ENCODE data around the gene PEX10.
"Not testable (repeated sequence)": the region's sequence is repeated elsewhere in the genome, so short reads cannot be mapped to it uniquely, and the experiment has no call there.

The PEX10 gene

DNA sequence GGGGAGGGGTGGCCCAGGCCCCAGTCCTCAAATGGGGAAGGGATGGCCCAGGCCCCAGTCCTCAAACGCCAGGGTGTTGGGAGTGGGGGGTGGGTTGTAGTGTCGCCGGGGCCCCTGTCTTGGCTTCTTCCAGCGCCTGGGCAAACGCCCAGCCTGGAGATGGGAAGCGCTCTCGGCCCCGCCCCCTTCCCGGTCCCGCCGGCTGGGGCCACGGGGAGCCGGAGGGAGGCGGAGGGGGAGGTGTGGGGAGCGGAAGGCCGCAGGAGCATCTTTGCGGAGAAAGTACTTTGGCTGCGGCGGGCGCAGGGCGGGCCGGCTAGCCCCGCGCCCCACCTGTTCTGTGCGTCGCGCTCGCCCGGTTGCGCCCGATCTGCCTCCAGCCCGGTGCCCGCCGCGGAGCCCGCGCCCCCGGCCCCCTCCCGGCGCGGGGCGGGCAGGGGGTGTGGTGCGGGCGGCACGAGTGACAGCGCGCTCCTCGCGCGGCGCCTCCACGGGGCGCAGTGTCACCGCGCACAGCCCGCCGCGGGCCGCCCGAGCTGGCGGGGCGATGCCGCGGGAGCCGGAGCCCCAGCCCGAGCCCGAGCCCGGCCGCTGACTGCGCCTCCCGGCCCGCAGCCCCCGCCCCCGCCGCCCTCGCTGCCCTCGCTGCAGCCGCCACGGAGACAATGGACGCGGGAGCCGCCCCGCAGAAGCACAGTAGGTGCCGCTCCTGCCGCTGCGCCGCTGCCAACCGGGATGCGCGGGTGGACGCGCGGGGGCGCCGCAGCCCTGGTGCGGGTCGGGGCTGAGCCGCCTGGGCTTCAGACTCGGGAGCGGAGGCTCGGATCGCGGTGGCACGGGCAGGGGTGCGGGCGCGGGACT lies 31.1 kb upstream of the PEX10 start:
- no peak overlapping the region for H3K4me3 ChIP-seq (ENCODE audit: low read depth, low read length)

DNA sequence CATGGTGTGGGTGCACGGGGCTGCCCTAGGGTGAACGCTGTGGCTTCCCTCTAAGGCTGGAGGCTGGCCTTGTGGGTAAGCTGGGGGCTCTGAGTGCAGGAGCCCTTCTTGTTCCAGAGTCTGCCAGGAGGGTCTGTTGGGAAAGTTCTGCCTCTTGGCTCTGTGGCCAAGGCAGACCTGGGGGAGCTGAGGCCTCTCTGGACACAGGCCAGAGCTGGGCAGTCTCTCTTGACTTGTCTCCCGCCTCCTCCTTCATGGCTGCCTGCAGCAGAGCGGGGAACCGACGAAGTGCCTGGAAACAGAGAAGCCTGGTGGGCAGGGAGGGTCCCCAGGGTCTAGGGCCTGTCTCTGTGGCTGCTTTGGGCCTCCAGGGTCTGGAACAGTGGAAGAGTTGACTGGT lies 30.3 kb upstream of the PEX10 start:
- H3K4me3 ChIP-seq (ENCODE audit: low read depth, low read length) = no peak overlapping the region

DNA sequence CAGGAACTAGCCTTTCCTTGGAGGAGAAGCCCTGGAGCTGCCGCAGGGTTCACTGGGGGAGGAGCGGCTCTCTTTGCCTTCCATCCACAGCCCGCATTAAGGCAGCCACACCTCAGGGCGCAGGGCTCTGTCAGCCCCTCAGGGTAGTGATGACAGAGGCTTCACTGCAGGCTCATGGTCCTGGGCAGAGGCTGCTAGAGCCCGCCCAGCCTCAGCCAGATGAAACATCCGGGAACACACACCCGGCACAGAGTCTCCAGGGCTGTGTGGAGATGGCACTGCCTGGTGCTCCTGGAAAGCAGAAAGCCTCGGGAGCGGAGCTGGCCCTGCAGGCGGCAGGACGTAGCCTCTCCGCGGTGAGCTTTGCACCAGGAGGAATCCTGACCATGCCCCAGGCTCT lies 29.4 kb upstream of the PEX10 start:
- no peak overlapping the region for H3K4me3 ChIP-seq (ENCODE audit: low read depth, low read length)

DNA sequence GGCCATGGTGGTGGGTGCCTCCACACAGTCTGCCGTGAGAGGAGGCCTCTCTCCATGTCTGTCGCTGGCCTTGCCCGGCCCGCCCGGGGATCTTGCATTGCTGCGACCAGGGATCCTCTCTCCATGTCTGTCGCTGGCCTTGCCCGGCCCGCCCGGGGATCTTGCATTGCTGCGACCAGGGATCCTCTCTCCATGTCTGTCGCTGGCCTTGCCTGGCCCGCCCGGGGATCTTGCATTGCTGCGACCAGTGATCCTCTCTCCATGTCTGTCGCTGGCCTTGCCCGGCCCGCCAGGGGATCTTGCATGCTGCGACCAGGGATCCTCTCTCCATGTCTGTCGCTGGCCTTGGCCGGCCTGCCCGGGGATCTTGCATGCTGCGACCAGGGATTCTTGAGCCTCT lies 28.0 kb upstream of the PEX10 start:
- H3K4me3 ChIP-seq (ENCODE audit: low read depth, low read length) = not testable (repeated sequence)

DNA sequence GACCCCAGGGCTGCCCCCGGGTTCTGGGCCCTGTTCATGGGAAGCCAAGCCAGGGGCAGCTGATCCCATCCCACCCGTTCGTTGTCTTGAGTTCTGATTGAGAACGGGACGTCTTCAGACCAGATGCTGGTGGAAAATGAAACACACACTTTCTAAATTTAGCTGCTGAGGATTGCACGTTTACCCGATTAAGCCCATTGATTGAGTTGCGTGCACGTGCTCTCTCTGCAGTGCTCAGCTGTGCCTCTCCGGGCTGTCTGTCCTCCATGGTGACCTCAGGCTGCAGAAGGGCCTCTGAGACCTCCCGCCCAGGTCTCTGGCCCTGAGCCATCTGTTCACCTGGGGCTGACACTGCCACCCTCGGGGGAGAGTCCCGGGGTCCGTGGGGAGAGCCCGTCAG lies 27.0 kb upstream of the PEX10 start:
- H3K4me3 ChIP-seq (ENCODE audit: low read depth, low read length) = no peak overlapping the region

DNA sequence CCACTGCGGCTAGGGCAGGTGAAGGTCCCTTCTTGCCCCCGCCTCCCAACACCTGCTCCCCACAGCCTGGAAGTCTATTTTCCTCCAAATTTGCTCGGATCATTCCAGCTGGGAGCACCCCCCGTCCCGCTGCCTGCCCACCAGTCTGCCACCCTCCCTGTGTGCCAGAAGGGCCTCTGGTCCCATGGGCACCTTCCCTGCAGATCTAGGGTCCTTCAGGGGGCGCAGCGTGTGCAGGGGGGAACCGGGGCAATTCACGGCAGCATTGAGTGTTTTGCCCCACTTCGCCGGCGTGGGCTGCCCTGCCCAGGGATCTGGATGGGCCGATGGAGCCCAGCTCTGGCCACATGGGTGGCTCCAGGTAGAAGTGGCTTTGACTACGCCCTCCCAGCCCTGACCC lies 26.3 kb upstream of the PEX10 start:
- H3K4me3 ChIP-seq (ENCODE audit: low read depth, low read length) = no peak overlapping the region

DNA sequence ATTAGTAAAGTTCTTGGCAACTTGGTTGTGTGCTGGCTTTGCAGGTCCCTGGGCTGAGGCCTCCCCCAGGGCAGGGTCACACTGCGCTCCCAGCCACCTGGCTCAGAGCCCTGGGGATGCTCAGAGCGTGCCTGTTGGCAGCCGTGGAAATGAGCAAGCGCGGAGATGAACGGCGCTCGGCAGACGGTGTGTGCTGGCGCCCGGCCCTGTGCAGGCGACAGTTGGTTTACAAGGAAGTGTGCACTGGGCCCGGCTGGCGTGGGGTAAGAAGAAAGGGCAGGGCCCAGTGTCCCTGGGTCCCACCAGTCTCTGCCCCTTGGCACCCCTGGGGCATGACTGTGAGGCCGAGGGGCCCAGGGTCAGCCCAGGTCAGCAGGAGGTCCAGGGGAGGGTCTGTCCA lies 25.7 kb upstream of the PEX10 start:
- H3K4me3 ChIP-seq (ENCODE audit: low read depth, low read length) = no peak overlapping the region

DNA sequence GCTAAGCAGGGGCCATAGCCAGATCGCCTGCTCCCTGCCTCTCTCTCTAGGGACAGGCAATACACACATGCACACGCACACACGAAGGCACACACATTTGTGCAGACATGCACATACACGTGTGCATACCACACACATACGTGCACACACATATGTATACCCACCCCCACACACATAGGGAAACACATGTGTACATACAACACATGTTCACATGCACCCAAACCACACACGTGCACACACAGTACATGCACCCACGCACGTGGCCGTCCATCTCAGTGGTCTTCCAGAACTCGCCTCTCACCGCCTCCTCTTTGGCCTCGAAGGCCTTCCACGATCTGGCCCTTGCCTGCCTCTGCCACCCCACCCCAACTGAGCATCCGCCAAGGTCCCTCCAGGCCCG lies 25.3 kb upstream of the PEX10 start:
- no peak overlapping the region for H3K4me3 ChIP-seq (ENCODE audit: low read depth, low read length)

DNA sequence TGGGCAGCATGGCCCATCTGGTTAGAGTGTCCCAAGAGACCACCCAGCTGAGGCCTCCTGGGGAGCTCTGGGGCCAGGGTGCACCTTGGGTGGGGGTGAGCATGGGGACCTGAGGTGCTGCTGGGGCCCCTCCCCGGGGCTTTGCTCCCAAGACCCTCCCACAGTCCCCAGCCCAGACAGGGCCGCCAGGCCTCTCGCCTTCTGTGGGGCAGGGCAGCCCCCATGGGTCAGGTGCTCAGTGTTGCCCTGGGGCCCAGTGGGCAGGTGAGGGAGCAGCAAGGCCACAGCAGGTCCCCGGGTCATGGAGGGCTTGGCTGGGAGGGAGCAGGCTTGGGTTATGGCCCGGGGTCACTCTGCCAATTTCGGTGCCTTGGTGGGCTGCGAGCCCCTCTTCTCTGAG lies 24.5 kb upstream of the PEX10 start:
- H3K4me3 ChIP-seq (ENCODE audit: low read depth, low read length) = no peak overlapping the region

DNA sequence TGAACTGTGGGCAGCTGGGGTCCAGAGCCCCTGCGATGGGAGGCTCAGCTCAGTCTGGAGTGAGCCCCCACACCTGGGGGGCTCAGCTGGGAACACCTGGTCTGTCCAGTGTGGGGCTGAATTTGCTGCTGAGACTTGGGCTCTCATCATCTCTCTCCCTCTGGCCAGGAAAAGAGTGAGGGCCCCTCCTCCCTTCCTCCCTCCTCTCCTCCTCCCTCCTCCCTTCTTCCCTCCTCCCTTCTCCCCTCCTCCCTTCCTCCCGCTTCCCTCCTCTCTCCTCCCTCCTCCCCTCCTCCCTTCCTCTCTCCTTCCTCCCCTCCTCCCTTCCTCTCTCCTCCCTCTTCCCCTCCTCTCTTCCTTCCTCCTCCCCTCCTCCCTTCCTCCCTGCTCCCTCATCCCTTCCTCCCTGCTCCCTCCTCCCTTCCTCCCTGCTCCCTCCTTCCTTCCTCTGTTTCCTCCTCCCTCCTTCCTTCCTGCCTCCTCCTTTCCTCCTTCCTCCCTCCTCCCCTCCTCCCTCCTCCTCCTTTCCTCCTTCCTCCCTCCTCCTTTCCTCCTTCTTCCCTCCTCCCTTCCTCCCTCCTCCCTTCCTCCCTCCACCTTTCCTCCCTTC lies 23.5 kb upstream of the PEX10 start:
- H3K4me3 ChIP-seq (ENCODE audit: low read depth, low read length) = no peak overlapping the region

DNA sequence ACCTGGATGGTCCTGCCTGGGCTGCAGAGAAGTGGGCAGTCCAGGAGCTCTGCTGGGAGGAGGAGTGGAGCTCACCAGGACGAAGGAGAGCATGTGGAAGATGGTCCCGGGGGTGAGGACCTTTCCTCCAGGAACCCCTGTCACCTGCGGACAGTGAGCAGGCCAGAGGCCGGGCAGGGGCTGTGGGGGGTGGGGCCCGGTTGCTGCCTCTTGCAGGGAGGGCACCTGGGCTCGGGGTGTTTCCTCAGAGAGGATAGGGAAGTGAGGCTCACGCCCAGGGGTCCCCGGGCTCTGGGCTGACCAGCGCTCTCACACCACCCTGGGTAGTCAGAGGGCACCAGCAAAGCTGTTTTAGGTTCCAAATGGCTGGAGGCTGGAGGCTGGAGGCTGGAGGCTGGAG lies 22.7 kb upstream of the PEX10 start:
- H3K4me3 ChIP-seq (ENCODE audit: low read depth, low read length) = no peak overlapping the region

DNA sequence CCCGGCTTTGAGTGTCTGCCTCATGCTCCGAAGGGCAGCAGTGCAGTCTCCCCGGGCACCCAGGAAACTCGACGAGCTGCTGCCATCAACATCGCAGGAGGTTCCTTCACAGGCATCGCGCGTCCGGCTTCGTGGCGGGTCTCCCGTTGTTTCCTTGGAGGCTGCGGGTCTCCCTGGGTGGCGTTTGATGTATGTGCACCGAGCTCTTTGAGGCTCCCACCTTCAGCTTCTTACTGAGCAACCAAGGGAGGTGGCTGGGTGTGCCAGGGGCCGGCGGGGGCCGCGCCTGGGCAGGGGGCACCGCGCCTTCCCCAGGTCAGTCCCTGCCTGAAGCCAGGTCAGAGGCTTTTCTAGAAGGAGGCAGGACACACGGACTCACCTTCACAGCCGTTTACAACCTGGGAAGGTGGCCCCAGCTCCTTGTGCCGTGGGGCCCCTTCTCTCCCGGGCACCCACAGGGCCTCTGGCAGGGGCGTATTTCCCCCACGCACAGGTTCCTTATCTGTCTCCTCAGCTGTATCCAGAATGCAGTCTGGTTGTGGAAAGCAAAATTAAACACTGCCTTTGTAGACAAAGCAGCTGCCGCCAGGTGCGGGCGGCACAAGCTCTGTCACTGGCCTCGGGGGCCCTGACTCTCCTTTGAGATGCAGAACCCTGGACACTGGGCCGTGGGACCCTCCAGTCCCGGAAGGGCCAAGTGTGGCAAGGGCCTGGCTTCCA lies 21.7 kb upstream of the PEX10 start:
- H3K4me3 ChIP-seq (ENCODE audit: low read depth, low read length) = no peak overlapping the region

DNA sequence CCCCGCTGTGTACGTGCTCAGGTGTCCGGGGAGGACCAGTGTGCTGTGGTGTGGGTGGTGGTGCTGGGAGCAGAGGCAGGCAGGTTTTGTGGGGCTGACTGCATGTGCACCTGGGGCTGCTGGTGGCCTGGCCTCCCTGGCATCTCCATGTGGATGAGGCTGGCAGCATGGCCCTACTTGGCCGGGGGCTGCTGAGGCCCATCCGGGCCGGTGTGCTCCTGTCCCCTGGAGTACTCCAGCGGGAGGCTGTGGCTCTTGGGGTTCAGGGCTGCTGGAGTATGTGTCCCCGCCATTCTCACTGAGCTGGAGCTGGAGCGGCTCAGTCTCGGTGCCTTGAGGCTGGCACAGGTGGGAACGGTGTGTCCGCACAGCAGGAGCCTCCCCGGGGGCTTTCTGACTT lies 20.8 kb upstream of the PEX10 start:
- H3K4me3 ChIP-seq (ENCODE audit: low read depth, low read length) = no peak overlapping the region

DNA sequence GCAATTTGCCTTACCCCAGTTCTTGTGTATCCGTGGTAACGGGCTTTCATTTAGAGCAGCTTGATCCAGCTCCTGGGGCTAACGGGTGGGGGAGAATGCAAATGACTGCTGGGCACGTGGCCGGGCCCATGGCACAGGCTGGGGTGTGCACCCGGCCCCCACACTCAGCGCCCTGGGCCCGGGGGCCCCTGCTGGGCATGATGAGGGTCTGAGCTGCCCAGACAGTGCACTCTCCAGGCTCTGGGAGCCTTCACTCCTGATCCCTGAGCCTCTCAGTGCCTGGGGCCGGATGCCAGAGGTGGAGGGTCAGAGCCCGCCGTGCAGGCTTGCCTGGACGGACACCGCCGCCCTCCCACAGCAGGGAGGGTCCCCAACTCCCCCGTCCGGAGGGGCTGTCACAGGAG lies 20.1 kb upstream of the PEX10 start:
- H3K4me3 ChIP-seq (ENCODE audit: low read depth, low read length) = no peak overlapping the region

DNA sequence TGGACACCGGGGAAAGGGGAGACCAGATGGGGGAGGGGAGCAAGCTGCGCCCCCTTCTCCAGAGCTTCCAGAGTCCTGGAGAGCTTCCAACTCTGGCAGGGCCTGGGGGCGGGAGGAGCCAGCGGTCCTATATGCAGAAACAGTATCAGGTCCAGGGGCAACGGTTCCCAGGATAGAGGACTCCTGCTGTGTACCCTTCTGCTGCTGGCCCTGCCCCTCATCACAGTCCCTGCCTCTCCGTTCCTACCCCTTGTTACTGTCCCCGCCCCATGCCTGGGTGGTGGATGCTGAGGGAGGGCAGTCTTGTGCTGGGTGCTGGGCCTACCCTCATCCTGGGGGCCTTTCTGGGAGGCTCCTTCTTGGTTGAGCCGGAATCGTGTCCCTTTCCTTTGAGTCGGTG lies 19.2 kb upstream of the PEX10 start:
- no peak overlapping the region for H3K4me3 ChIP-seq (ENCODE audit: low read depth, low read length)

DNA sequence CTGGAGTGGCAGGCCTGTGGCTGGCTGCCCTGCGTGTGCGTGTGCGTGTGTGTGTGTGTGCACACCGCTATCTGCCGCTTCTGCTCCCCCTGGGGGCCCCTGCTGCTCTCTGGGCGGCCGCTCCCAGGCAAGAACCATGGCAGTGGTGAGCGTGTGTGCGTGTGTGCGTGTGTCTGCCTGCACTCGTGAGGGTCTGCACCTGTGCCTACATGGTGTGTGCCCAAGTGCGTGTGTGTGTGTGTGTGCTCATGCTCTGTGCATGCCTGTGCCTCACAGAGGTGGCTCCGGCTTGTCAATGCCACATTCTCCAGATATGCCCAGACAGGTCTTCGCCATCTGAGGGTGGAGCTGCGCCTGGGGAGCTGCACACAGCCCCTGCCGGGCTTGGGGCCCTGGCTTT lies 18.7 kb upstream of the PEX10 start:
- no peak overlapping the region for H3K4me3 ChIP-seq (ENCODE audit: low read depth, low read length)

DNA sequence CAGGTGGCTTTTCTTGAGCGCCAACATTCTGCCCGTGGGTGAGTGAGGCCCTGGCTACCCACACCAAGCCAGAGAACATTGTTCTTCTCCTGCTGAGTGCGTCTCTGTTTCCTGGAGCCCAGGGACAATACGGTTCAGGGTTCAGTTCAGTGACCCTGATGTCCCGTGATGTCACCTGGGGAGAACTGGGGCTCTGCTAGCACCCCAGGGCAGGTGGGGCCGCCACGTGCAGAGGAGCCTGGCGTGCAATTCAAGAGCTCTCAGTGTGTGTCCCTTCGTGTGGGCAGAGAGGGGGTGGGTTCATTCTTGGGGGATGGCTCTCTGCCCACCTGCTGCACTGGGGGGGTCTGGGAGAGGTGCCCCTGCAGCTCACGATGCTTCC lies 18.2 kb upstream of the PEX10 start:
- no peak overlapping the region for H3K4me3 ChIP-seq (ENCODE audit: low read depth, low read length)

DNA sequence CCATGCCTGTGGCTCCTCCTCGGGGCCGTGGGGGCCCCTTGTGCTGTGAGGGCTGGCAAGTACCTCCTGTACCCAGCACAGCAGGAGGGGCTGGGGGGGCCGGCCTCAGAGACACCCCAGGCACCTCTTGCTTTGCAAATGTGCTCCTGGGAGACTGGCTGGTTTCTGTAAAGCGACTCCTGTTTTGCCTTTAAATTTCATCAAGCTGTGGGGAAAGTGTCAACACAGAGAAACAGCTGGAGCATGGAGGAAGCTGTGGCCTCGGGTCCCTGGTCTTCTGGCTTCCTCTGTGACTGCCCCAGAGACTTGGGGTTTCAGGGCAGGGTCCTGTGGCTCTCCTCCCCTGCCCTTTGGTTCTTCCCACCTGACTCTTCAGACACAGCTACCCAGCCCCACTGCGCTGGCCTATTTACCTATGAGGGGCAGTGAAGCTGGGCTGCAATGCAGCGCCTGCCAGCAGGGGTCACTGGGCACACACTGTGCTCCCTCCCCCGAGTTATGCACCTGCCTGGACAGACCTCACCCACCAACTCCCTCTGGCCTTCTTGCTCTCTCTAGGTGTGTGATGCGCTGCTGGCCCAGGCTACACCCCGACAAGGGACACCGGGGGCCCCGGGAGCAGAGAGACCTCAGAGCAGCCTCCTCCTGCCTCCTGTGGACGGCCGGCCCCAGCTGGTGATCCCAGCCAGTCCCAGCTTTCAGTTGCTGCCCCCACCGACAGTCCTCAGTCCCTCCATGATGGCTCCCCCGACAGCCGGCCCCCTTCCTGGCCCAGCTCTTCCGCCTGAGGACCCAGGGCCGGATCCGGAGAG lies 17.6 kb upstream of the PEX10 start:
- H3K4me3 ChIP-seq (ENCODE audit: low read depth, low read length) = no peak overlapping the region

DNA sequence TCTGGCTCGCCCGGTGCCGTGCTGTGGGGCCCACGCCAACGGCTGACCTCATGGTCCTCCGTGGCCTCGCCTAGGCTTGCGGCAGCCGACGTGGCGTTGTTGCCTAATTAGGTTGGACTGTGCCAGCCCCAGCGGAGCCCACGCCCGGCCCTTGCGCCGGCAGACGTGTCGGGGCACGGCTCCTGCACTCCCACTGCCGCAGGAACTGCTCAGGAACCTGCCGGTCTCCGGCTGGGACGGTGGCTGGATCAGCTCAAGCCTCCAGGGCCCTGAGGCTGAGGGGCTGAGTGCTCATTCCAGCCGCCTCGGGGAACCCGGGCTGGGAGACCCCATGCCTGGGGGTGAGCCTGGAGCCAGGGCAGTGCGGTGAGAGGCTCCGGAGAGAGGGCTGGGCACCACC lies 16.1 kb upstream of the PEX10 start:
- H3K4me3 ChIP-seq (ENCODE audit: low read depth, low read length) = no peak overlapping the region

DNA sequence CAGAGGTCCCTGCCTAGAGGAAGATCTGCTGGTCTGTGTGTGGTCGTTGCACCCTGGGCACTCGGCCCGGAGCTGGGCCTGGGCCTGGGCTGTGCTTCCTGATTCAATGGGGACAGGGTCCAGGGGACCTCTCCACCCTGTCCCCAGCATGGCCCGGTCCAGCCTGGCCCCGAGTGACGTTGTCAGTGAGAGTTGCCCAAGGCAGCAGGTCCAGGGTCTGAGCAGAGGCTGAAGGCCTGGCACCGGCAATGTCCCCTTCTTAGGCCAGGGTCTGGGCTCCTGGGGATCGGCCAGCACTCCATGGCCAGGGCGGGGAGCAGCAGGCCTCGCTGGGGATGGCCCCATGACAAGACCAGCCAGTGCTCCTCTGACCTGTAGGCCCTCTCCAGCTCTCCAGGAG lies 15.6 kb upstream of the PEX10 start:
- no peak overlapping the region for H3K4me3 ChIP-seq (ENCODE audit: low read depth, low read length)

DNA sequence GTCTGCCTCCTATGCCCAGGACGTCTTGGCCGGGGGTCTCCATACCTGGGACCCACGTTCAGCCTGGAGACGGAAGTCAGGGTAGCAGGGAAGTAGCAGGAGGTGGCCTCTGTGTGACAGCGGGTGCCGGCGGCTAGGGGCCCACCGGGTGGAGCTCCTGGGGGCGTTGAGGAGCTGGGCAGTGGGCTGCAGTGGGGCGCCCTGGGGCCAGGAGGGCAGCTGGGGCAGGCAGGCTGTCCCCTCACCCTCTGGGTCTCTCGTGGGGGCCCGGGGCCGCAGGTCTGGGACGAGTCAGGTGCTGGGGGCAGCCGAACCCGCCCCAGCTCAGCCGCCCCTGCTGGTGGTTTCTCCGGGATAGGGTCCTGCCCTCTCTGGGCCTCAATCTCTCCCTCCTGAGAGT lies 14.7 kb upstream of the PEX10 start:
- H3K4me3 ChIP-seq (ENCODE audit: low read depth, low read length) = no peak overlapping the region

All from iPS-11a (cell line).